Measurements from ENCODE around the gene PARP14.

The PARP14 gene

GRCh38 chr3:122773944-122774509 is 93.4 kb downstream of the PARP14 start:
- DNase-seq = no peak

GRCh38 chr3:122774564-122774963 is 93.9 kb downstream of the PARP14 start:
- peak; percentile 22 for DNase-seq

GRCh38 chr3:122776675-122777468 is 96.2 kb downstream of the PARP14 start:
- no peak for DNase-seq

- no peak for DNase-seq
Measured at GRCh38 chr3:122777563-122777962, 96.9 kb downstream of the PARP14 start.
